Fibroblast of lung (primary cell): ENCODE data around the gene UBE2H. TPM values are rescaled to one million over a fixed set of nuclear protein-coding genes. Genes with fewer than 3 reads are reported as not detected.

ENCODE experiments used
- DNase-seq, 2 donors: peaks; one replicate each; pipeline versions ENCODE4 v3.0.0 to v3.0.0-alpha.2; 2010; ENCODE audit warnings: low read depth in 2 of 2
- H2AFZ ChIP-seq: 2 replicates; pipeline ENCODE4 v1.5.1; 2012; ENCODE audit warnings: low read length, control low read depth, inconsistent platforms
- H3K27ac ChIP-seq: 2 replicates; pipeline ENCODE4 v1.5.1; 2011; ENCODE audit warnings: low read length, control low read depth; ENCODE audit not compliant: insufficient read depth
- H3K27me3 ChIP-seq: 2 replicates; pipeline ENCODE4 v1.5.1; 2011; ENCODE audit warnings: mild to moderate bottlenecking, low read length; ENCODE audit not compliant: control insufficient read depth, insufficient read depth
- H3K36me3 ChIP-seq: 2 replicates; pipeline ENCODE4 v1.5.1; 2011; ENCODE audit warnings: low read length; ENCODE audit not compliant: control insufficient read depth, insufficient read depth
- H3K4me1 ChIP-seq: 2 replicates; pipeline ENCODE4 v1.5.1; 2011; ENCODE audit warnings: low read length; ENCODE audit not compliant: control insufficient read depth, insufficient read depth; ENCODE audit errors: extremely low read depth
- H3K4me2 ChIP-seq: 2 replicates; pipeline ENCODE4 v1.5.1; 2011; ENCODE audit warnings: low read length, control low read depth; ENCODE audit not compliant: insufficient read depth; ENCODE audit errors: extremely low read depth
- H3K4me3 ChIP-seq, 4 experiments: fragments of 200-600 bp in 1 of 4; sonication (generic) in 1 of 4; replicated peaks in 1 of 4; 2 replicates each; pipeline ENCODE4 v1.5.1; 2011 to 2016; ENCODE audit warnings: low read length in 4 of 4, low read depth in 3 of 4, mild to moderate bottlenecking in 3 of 4, control low read depth in 2 of 4, inconsistent platforms in 1 of 4, mixed read lengths in 1 of 4; ENCODE audit not compliant: insufficient read depth in 1 of 4; ENCODE audit errors: control extremely low read depth in 1 of 4
- H3K79me2 ChIP-seq: 2 replicates; pipeline ENCODE4 v1.5.1; 2012; ENCODE audit warnings: mild to moderate bottlenecking, low read length, inconsistent platforms; ENCODE audit not compliant: control insufficient read depth, insufficient read depth
- H3K9ac ChIP-seq: 2 replicates; pipeline ENCODE4 v1.5.1; 2011; ENCODE audit warnings: mild to moderate bottlenecking, low read length, control low read depth; ENCODE audit not compliant: insufficient read depth
- H3K9me3 ChIP-seq: 2 replicates; pipeline ENCODE4 v1.5.1; 2012; ENCODE audit warnings: low read depth, low read length; ENCODE audit not compliant: control insufficient read depth, insufficient read depth
- H4K20me1 ChIP-seq: 2 replicates; pipeline ENCODE4 v1.5.1; 2011; ENCODE audit warnings: low read length; ENCODE audit not compliant: control insufficient read depth, insufficient read depth; ENCODE audit errors: extremely low read depth
- EZH2 ChIP-seq: IDR thresholded peaks from 2 replicates; pipeline ENCODE4 v1.5.1; 2012; ENCODE audit warnings: low read length, control low read depth, mild to moderate bottlenecking; ENCODE audit errors: missing control alignments
- polyA plus RNA-seq, 2 donors: library from polyadenylated mRNA; depleted of rRNA in 1 of 2; stranded (reverse) in 1 of 2; unstranded in 1 of 2; fragments of >200 nt; gene quantifications; 2 replicates each; pipeline ENCODE4 v1.2.1, GENCODE V29; 2011 to 2012; ENCODE audit warnings: missing spikeins in 1 of 2
- total RNA-seq: library from RNA; depleted of rRNA; stranded (reverse); fragments of >200 nt; gene quantifications from 2 replicates; pipeline ENCODE4 v1.2.1, GENCODE V29; 2014
- TF ChIP-seq, protein P1 (sequence below), 2 donors: IDR thresholded peaks in 1 of 2; conservative IDR thresholded peaks in 1 of 2; 1 replicate in 1 of 2; 2 replicates in 1 of 2; pipeline ENCODE4 v1.5.1; 2011 to 2012; ENCODE audit warnings: low read length in 2 of 2, control low read depth in 1 of 2, inconsistent platforms in 1 of 2, low read depth in 1 of 2, mild to moderate bottlenecking in 1 of 2

Gene UBE2H
- total and polyA plus RNA-seq, 2 donors (not counting 1 experiment from before 2014, with no cell fraction given): 76.0 to 102 TPM

DNA sequence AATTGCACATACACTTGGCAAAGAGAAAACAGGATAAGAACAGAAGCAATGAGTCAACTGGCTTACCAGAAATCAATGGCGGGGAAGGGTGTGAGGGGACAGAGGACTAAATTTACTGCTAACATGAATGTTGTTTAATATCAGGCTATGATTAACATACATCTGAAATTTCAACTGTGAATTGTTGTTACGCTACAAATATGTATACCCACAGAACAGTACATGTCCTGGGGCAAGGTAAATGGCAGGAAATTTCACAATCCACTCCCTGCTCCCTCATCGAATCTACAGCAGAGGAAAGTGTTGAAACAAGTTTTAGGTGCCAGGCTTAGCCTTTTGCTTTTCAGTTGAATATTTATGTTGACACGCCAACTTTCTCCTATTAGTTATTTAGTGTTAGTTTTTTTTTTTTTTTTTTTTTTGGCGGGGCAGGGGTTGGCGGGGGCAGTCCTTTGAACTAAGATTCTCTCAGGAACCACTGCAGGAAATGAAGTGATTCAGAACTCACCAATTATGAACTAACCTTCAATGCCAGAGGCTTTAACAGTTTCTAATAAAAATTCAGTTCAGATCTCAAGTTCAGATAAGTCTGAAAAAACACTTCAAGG, 99.0 kb downstream of the UBE2H start:
- no peak overlapping the region for H2AFZ ChIP-seq
- H3K27ac ChIP-seq: peak overlapping the region; percentile 70
- peak overlapping the region in 1 of 4 experiments; percentile 2 for H3K4me3 ChIP-seq
- H3K9ac ChIP-seq: no peak overlapping the region
- no peaks in the 10 kb centered on the region for H3K9me3 ChIP-seq
- H3K36me3 ChIP-seq: no peaks in the 10 kb centered on the region
- H3K4me1 ChIP-seq: peaks cover 22% of the 10 kb centered on the region
- no peaks in the 10 kb centered on the region for H4K20me1 ChIP-seq
- no peak for TF ChIP-seq EZH2
- TF ChIP-seq, protein P1, sequence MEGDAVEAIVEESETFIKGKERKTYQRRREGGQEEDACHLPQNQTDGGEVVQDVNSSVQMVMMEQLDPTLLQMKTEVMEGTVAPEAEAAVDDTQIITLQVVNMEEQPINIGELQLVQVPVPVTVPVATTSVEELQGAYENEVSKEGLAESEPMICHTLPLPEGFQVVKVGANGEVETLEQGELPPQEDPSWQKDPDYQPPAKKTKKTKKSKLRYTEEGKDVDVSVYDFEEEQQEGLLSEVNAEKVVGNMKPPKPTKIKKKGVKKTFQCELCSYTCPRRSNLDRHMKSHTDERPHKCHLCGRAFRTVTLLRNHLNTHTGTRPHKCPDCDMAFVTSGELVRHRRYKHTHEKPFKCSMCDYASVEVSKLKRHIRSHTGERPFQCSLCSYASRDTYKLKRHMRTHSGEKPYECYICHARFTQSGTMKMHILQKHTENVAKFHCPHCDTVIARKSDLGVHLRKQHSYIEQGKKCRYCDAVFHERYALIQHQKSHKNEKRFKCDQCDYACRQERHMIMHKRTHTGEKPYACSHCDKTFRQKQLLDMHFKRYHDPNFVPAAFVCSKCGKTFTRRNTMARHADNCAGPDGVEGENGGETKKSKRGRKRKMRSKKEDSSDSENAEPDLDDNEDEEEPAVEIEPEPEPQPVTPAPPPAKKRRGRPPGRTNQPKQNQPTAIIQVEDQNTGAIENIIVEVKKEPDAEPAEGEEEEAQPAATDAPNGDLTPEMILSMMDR (conservative IDR thresholded peaks at IDR 0.05 in 1 of 2, IDR thresholded peaks at IDR 0.05 in 1 of 2; ENCODE audit: low read depth in 1 of 2, low read length in 2 of 2): no peak
- no peaks in the 10 kb centered on the region for H3K27me3 ChIP-seq
- DNase-seq: peak; percentile 54 to 62
- H3K79me2 ChIP-seq: no peaks in the 10 kb centered on the region
- peak overlapping the region; percentile 76 for H3K4me2 ChIP-seq

DNA sequence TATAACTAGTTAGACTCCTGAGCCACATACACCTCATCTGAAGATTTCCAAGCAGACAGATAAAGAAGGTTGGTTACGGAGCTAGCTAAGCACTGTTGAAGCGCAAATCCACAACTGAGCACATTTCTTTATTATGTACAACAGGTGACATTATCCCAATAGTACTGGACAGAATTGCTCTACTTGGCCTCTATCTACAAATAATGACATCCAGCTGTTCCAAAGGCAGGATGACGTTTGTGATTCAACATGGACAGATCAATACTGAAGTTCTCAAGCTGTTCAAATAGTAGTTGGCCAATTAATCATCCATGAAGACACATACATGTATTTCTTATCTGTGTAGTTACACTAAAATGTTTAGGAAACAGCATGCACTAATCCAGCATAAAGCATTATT, 101.0 kb downstream of the UBE2H start:
- no peak for DNase-seq
- H3K27ac ChIP-seq: no peak overlapping the region
- TF ChIP-seq EZH2: no peak
- TF ChIP-seq, protein P1 (conservative IDR thresholded peaks at IDR 0.05 in 1 of 2, IDR thresholded peaks at IDR 0.05 in 1 of 2; ENCODE audit: low read depth in 1 of 2, low read length in 2 of 2): no peak
- H4K20me1 ChIP-seq: no peaks in the 10 kb centered on the region
- H3K4me3 ChIP-seq: no peak overlapping the region
- no peak overlapping the region for H3K4me2 ChIP-seq
- H3K9ac ChIP-seq: no peak overlapping the region
- H3K36me3 ChIP-seq: no peaks in the 10 kb centered on the region
- H3K4me1 ChIP-seq: peaks cover 22% of the 10 kb centered on the region
- no peaks in the 10 kb centered on the region for H3K9me3 ChIP-seq
- no peaks in the 10 kb centered on the region for H3K79me2 ChIP-seq
- no peak overlapping the region for H2AFZ ChIP-seq
- H3K27me3 ChIP-seq: no peaks in the 10 kb centered on the region

DNA sequence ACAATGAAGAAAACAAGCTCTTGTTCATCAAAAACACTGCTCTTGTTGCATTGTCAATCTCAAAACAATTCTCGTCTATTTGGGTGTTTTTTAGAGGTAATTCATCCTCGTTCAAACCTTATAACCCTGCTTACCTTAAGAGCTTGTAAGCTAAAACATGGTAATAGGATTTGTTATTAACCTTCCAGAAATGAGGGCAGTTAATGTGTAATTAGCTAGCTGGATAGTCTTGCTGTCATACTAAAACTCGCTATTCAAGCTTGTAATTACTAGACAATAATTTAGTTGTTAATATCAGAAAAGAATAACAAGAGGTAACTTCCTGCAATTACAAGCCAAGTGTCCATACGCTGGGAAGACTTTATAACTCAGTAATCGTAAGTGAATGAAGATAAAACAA, 101.6 kb downstream of the UBE2H start:
- Histone ChIP-seq H3K9me3 (no peaks in the 10 kb centered on the region), H2AFZ (no peak overlapping the region), H3K4me1 (peaks cover 26% of the 10 kb centered on the region), H3K4me3 (no peak overlapping the region), H3K36me3 (no peaks in the 10 kb centered on the region), H4K20me1 (no peaks in the 10 kb centered on the region), H3K79me2 (no peaks in the 10 kb centered on the region), H3K27ac (no peak overlapping the region), H3K9ac (no peak overlapping the region), H3K4me2 (no peak overlapping the region), H3K27me3 (no peaks in the 10 kb centered on the region)
- TF ChIP-seq, protein P1 (conservative IDR thresholded peaks at IDR 0.05 in 1 of 2, IDR thresholded peaks at IDR 0.05 in 1 of 2; ENCODE audit: low read depth in 1 of 2, low read length in 2 of 2): no peak
- no peak for TF ChIP-seq EZH2
- DNase-seq: no peak
